Activated naive CD4-positive, alpha-beta T cell treated with anti-CD3 and anti-CD28 coated beads, Interleukin-2, amount 10 ng/mL, durations not matched to agents 5 hours and 36 hours (primary cell): ENCODE data around the gene SH2B2. TPM values are rescaled to one million over a fixed set of nuclear protein-coding genes. Genes with fewer than 3 reads are reported as not detected.

Source experiments
- microRNA-seq: library from miRNA; unstranded; fragments of <30 nt; microRNA quantifications from one replicate; pipeline ENCODE4 v1.2.0, GENCODE V29; 2022; ENCODE audit warnings: borderline microRNAs expressed, borderline replicate concordance
- total RNA-seq, 2 experiments: library from RNA; stranded (reverse); gene quantifications; one replicate each; pipeline ENCODE4 v1.2.3, GENCODE V29; 2021

SH2B2 gene
- total RNA-seq = 1 to 10 TPM in 1 of 2 experiments, under 1 TPM in 1; 0.86 to 1.4 TPM

GRCh38 chr7:102286237-102287110 lies at the start of gene SH2B2:
Gene SH2B2 (plus strand): TSS chr7:102286868. CDS start chr7:102300551, 13,683 bp downstream.

GRCh38 chr7:102356344-102356743 lies 69.7 kb downstream of the SH2B2 start, which contains the start of gene SPDYE6:
Gene SPDYE6 (minus strand): TSS chr7:102356444. CDS start chr7:102356023, 421 bp downstream.

Small RNA genes within 50 kb of the gene (microRNA-seq; reads per million reads assigned to microRNA genes)
- not detected for gene MIR4285

Other genes starting within 250 kb of the SH2B2 start
- not detected for gene SPDYE6, start 69.6 kb downstream of the SH2B2 start, total RNA-seq
- 10 to 100 TPM; 28.5 to 33.3 TPM for gene PRKRIP1, start 109.5 kb downstream of the SH2B2 start, total RNA-seq
- 10 to 100 TPM; 66.4 to 68.0 TPM for gene ORAI2, start 146.7 kb downstream of the SH2B2 start, total RNA-seq
- gene ALKBH4, start 178.0 kb downstream of the SH2B2 start, total RNA-seq = 10 to 100 TPM; 11.5 to 12.1 TPM
- 10 to 100 TPM; 15.8 TPM for gene LRWD1, start 178.1 kb downstream of the SH2B2 start, total RNA-seq
- 10 to 100 TPM; 41.6 to 45.4 TPM for gene POLR2J, start 192.1 kb downstream of the SH2B2 start, total RNA-seq
- 10 to 100 TPM; 14.1 TPM for gene RASA4B, start 230.9 kb downstream of the SH2B2 start, total RNA-seq